Ovary (tissue), 9 donors: Measurements from ENCODE around the gene NBEA. TPM values are rescaled to one million over a fixed set of nuclear protein-coding genes. Genes with fewer than 3 reads are reported as not detected.

Experiments
- DNase-seq, 5 donors: peaks; one replicate each; pipeline ENCODE4 v3.0.0-alpha.2; 2019 to 2020
- H3K27ac ChIP-seq, 2 donors: fragments of 200-600 bp; one replicate each; pipeline versions ENCODE4 v1.5.1 to v1.8.0; 2019 to 2022
- H3K27me3 ChIP-seq: fragments of 200-600 bp; one replicate; pipeline ENCODE4 v1.8.0; 2022
- H3K36me3 ChIP-seq: fragments of 200-600 bp; sonication (generic); one replicate; pipeline ENCODE4 v1.5.1; 2019
- H3K4me1 ChIP-seq: one replicate; pipeline ENCODE4 v1.8.1; 2013; ENCODE audit warnings: mild to moderate bottlenecking, moderate library complexity; ENCODE audit not compliant: insufficient read depth
- H3K4me3 ChIP-seq: fragments of 200-600 bp; sonication (generic); one replicate; pipeline ENCODE4 v1.5.1; 2017
- H3K9me3 ChIP-seq, 2 donors: fragments of 200-600 bp in 1 of 2; sonication (generic) in 1 of 2; one replicate each; pipeline versions ENCODE4 v1.5.1 to v1.8.1; 2013 to 2019; ENCODE audit warnings: mild to moderate bottlenecking in 1 of 2, moderate library complexity in 1 of 2
- EP300 ChIP-seq: sonication (generic); formaldehyde crosslinking; IDR thresholded peaks from one replicate; pipeline ENCODE4 v1.6.1; 2017; ENCODE audit warnings: antibody characterized with exemption
- POLR2A ChIP-seq: fragments of 450-650 bp; IDR thresholded peaks from one replicate; pipeline ENCODE4 v1.6.1; 2017; ENCODE audit warnings: antibody characterized with exemption, mild to moderate bottlenecking, moderate library complexity
- WGBS, 3 donors: extraction: QIAGEN DNeasy Blood & Tissue Kit in 1 of 3; methylation state at CpG; one replicate each; pipeline versions ENCODE4 v1.1.5 to v1.1.7; 2013 to 2017; 5-methylcytosine and 5-hydroxymethylcytosine counted together
- intact Hi-C, 4 donors: fragments of 100-400 bp; cut with DNase I; formaldehyde crosslinking; loops; one replicate each; pipeline versions ENCODE4 v1.11.0 to v1.15.1; 2022 to 2023
- polyA plus RNA-seq, 2 donors: library from polyadenylated mRNA; stranded (reverse); fragments of 200-250 nt in 1 of 2; fragments of 350-450 nt in 1 of 2; fragmentation: Illumina TruSeq in 1 of 2; extraction: RNeasy Lipid Tissue Mini Kit (QIAGEN cat#74804) in 1 of 2; gene quantifications; one replicate each; pipeline ENCODE4 v1.2.3, GENCODE V29; 2013 to 2014
- total RNA-seq, 7 donors: library from RNA; depleted of rRNA in 2 of 7; stranded (reverse); fragments of >200 nt in 2 of 7; fragmentation: NEBNext Ultra II Directional in 3 of 7; extraction: Animal tissue kit (Norgen Biotek cat#: 25700) in 3 of 7; gene quantifications; one replicate each; pipeline versions ENCODE4 v1.1.0 to v1.2.4, GENCODE V29; 2016 to 2023
- TF ChIP-seq, protein P1 (sequence below), 3 donors: fragments of 450-650 bp in 2 of 3; fragments of 200-600 bp in 1 of 3; IDR thresholded peaks; one replicate each; pipeline versions ENCODE4 v1.5.1 to v1.8.0; 2016 to 2022; ENCODE audit warnings: antibody characterized with exemption in 3 of 3, mild to moderate bottlenecking in 1 of 3
- donor health status: DM: no; HTN: no; CAD: no; lungs with moderate emphysema.
- donor health status: DM: no; HTN: no; CAD: no.
- donor health status: Bipolar disorder and iron deficiency.
- donor health status: DM: yes; HTN: yes; CAD: no.
- donor health status: DM: no; HTN: no; CAD: no.
- donor health status: DM: yes; HTN: yes; CAD: no.

The NBEA gene
- total and polyA plus RNA-seq, 9 donors: 5.8 to 18.9 (median 16.0) TPM

DNA sequence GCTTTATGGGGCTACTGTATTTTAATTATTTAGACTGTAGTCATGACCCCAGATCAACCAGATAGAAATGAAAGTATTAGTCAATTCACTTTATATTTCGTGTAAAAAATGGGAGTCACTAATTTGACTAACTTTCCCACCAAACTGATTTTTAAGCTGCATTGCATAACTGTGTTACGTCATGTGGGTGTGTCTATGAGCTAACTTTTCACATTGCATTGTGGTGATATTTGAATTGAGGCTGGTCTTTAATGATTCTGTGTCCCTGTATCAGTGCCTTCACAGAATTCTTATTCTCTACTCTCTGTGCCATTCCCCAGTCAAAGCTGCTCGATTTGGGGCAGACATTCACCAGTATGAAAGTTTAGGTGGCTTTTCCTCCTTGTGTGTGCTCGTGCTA is 707.1 kb downstream of the NBEA start:
- Histone ChIP-seq H3K9me3 (no peaks in the 10 kb centered on the region), H3K4me3 (no peak overlapping the region), H3K27ac (no peak overlapping the region), H3K27me3 (no peaks in the 10 kb centered on the region), H3K4me1 (peaks cover 5% of the 10 kb centered on the region), H3K36me3 (no peaks in the 10 kb centered on the region)
- TF ChIP-seq, protein P1, sequence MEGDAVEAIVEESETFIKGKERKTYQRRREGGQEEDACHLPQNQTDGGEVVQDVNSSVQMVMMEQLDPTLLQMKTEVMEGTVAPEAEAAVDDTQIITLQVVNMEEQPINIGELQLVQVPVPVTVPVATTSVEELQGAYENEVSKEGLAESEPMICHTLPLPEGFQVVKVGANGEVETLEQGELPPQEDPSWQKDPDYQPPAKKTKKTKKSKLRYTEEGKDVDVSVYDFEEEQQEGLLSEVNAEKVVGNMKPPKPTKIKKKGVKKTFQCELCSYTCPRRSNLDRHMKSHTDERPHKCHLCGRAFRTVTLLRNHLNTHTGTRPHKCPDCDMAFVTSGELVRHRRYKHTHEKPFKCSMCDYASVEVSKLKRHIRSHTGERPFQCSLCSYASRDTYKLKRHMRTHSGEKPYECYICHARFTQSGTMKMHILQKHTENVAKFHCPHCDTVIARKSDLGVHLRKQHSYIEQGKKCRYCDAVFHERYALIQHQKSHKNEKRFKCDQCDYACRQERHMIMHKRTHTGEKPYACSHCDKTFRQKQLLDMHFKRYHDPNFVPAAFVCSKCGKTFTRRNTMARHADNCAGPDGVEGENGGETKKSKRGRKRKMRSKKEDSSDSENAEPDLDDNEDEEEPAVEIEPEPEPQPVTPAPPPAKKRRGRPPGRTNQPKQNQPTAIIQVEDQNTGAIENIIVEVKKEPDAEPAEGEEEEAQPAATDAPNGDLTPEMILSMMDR (IDR thresholded peaks at IDR 0.05): no peak
- TF ChIP-seq EP300: no peak
- no peak for TF ChIP-seq POLR2A
- intact Hi-C loops: no loop called here
- no peak for DNase-seq
- 83 to 85% (median 84%) methylated on average over 4 of the region's 4 CpGs for WGBS, 3 donors

- TF ChIP-seq POLR2A (no peak), EP300 (no peak)
- TF ChIP-seq, protein P1 (IDR thresholded peaks at IDR 0.05): no peak
Observed at GRCh38 chr13:35659796-35660195, 717.7 kb downstream of the NBEA start.

GRCh38 chr13:35664747-35665146 is 722.7 kb downstream of the NBEA start:
- no peaks in the 10 kb centered on the region for H3K27me3 ChIP-seq
- no peak overlapping the region for H3K27ac ChIP-seq
- intact Hi-C loops: no loop called here
- no peaks in the 10 kb centered on the region for H3K4me1 ChIP-seq
- DNase-seq: no peak
- WGBS, 3 donors: 96 to 99% (median 97%) methylated on average over 7 of the region's 7 CpGs
- no peak overlapping the region for H3K4me3 ChIP-seq
- H3K9me3 ChIP-seq: no peaks in the 10 kb centered on the region
- TF ChIP-seq POLR2A: no peak
- no peak for TF ChIP-seq EP300
- TF ChIP-seq, protein P1 (IDR thresholded peaks at IDR 0.05): no peak
- H3K36me3 ChIP-seq: no peaks in the 10 kb centered on the region

More at GRCh38 chr13:35659796-35660195, 717.7 kb downstream of the NBEA start:
- Histone ChIP-seq H3K9me3 (no peaks in the 10 kb centered on the region), H3K4me3 (no peak overlapping the region), H3K27me3 (no peaks in the 10 kb centered on the region), H3K4me1 (no peaks in the 10 kb centered on the region), H3K27ac (no peak overlapping the region), H3K36me3 (no peaks in the 10 kb centered on the region)
- intact Hi-C loops: no loop called here
- DNase-seq: no peak
- 92 to 96% (median 94%) methylated on average over 4 of the region's 4 CpGs for WGBS, 3 donors

DNA sequence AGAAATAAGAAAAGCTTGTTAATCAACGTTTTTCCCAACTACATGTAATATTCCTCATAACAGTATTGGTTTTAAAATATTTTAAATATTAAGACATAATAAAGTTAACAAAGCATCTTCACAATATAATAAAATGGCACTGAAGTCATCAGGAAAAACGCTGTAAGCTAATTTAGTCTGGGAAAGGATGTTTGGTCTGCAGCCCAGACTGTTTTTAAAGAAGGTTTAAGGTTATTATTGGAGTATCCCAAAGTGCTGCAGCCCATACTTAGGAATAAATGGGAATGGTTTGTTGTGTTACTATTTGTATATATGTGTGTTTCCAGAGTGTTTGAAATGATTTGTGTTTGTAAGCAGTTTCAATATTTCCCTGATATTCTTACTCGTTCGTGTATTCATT is 727.3 kb downstream of the NBEA start:
- DNase-seq: no peak
- no peaks in the 10 kb centered on the region for H3K4me1 ChIP-seq
- no peaks in the 10 kb centered on the region for H3K9me3 ChIP-seq
- H3K27ac ChIP-seq: no peak overlapping the region
- intact Hi-C loops: no loop called here
- TF ChIP-seq POLR2A (no peak), EP300 (no peak)
- TF ChIP-seq, protein P1 (IDR thresholded peaks at IDR 0.05): no peak
- 12 to 39% (median 24%) methylated on average over 4 of the region's 4 CpGs for WGBS, 3 donors
- H3K27me3 ChIP-seq: no peaks in the 10 kb centered on the region
- no peaks in the 10 kb centered on the region for H3K36me3 ChIP-seq
- no peak overlapping the region for H3K4me3 ChIP-seq
